IPS DF 6.9 (cell line): Measurements from ENCODE around the gene EPO.

ENCODE experiments used
- DNase-seq: peaks from one replicate; pipeline ENCODE4 v3.0.0-alpha.2; 2013; ENCODE audit warnings: low read depth, low spot score
- H3K27ac ChIP-seq: one replicate; pipeline ENCODE4 v1.5.1; 2013; ENCODE audit warnings: low read length, control low read depth
- H3K27me3 ChIP-seq: 2 replicates; pipeline ENCODE4 v1.6.1; 2013; ENCODE audit warnings: mild to moderate bottlenecking, low read length; ENCODE audit not compliant: control insufficient read depth, insufficient read depth
- H3K36me3 ChIP-seq: 2 replicates; pipeline ENCODE4 v1.6.1; 2013; ENCODE audit warnings: low read length; ENCODE audit not compliant: control insufficient read depth, insufficient read depth
- H3K4me1 ChIP-seq: 2 replicates; pipeline ENCODE4 v1.6.1; 2013; ENCODE audit warnings: low read length; ENCODE audit not compliant: control insufficient read depth, insufficient read depth
- H3K4me3 ChIP-seq: 2 replicates; pipeline ENCODE4 v1.5.1; 2013; ENCODE audit warnings: mild to moderate bottlenecking, low read length
- H3K9me3 ChIP-seq: 2 replicates; pipeline ENCODE4 v1.6.1; 2013; ENCODE audit warnings: low read length, inconsistent platforms; ENCODE audit not compliant: control insufficient read depth, insufficient read depth
- WGBS: extraction: QIAGEN DNeasy Blood & Tissue Kit; methylation state at CpG from one replicate; pipeline ENCODE4 v1.1.7; 2013; ENCODE audit warnings: mixed read lengths, missing lambda C conversion rate; ENCODE audit not compliant: insufficient read length, insufficient coverage; 5-methylcytosine and 5-hydroxymethylcytosine counted together

The EPO gene

DNA sequence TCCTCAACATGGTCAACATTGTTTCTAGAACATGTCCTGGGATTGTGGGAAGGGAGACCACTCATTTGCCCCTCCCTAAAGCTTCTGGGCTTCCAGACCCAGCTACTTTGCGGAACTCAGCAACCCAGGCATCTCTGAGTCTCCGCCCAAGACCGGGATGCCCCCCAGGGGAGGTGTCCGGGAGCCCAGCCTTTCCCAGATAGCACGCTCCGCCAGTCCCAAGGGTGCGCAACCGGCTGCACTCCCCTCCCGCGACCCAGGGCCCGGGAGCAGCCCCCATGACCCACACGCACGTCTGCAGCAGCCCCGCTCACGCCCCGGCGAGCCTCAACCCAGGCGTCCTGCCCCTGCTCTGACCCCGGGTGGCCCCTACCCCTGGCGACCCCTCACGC, at the start of gene EPO:
Gene EPO (plus strand): TSS at position 190 of the 392 bp plus-strand sequence. CDS start 513 bp downstream, outside the sequence.
- no peaks in the 10 kb centered on the region for H3K9me3 ChIP-seq
- peaks cover 11% of the 10 kb centered on the region; the same call in 1 of the 2 replicates for H3K27me3 ChIP-seq
- DNase-seq = no peak
- H3K4me1 ChIP-seq = no peaks in the 10 kb centered on the region
- H3K4me3 ChIP-seq = peak within 1 kb of the TSS; percentile 54; the same call in 1 of the 2 replicates
- H3K36me3 ChIP-seq = no peaks in the 10 kb centered on the region
- no CpG with 5 or more reads among the region's 21 CpGs for WGBS
- no peak within 1 kb of the TSS for H3K27ac ChIP-seq

DNA sequence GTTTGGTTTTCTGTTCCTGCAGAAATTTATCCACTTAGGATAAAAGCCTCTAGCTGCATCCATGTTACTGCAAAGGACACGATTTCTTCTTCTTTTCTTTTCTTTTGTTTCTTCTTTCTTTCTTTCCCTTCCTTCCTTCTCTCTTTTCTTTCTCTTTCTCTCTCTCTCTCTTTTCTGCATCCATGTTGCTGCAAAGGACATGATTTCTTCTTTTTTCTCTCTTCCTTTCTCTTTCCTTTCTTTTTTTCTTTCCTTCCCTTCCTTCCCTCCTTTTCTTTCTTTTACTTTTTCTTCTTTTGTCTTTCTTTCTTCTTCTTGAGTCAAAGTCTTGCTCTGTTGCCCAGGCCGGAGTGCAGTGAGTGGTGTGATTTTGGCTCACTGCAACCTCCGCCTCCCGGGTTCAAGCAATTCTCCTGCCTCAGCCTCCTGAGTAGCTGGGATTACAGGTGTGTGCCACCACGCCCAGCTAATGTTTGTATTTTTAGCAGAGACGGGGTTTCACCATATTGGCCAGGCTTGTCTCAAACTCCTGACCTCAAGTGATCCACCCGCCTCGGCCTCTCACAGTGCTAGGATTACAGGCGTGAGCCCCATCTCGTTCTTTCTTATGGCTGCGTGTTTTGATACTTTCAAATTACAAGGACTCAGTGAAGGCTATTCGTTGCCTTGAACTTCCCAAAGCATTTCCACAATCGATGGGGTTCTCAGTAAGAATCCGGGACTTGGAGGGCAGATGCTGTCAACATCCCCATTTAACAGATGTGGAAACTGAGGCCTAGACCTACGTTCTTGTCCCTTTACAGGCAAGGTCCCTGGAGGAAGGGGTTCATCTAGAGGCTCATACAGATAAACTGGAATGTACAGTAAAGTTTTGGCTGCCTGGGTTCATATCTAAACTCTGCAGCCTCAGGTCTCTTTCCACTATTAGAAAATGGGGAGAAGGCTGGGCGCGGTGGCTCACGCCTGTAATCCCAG, 48.6 kb upstream of the EPO start:
- no peaks in the 10 kb centered on the region for H3K4me1 ChIP-seq
- no CpG with 5 or more reads among the region's 18 CpGs for WGBS
- no peak for DNase-seq
- H3K4me3 ChIP-seq = no peak overlapping the region
- no peaks in the 10 kb centered on the region for H3K9me3 ChIP-seq
- peaks cover 2% of the 10 kb centered on the region; the same call in 1 of the 2 replicates for H3K36me3 ChIP-seq
- 0 out of 2 replicates have a peak, but pooled peaks cover 1% of the 10 kb centered on the region for H3K27me3 ChIP-seq
- no peak overlapping the region for H3K27ac ChIP-seq

DNA sequence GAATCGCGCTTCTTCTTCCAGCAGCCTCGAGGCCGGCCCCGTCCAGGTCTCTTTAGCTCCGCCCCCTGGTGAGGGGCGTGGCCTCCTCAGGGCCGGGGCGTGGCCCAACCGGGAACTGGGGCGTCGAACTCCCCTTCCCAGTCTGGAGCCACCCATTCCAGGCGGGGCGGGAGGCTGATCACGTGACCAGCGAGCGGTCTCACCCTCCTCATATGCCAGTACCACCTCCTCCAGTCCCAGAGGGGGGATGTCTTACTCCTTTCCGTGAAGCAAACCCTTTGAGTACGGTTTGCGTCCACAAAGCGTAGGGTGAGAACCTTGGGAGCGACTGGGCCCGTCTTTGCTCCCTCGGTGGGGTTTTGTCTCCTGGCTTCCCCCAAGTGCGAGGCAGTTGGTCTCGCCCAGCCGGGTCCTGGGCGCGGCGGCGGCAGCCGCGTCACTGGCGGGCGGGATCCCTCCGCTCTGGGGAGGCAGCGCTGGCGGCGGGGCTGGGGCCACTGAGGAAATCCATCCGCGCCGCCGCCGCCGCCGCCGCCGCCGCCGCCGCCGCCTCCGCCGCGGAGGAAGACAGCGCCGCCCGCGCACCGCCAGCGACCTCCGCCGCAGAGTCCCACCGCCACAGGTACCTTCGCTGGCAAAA, 46.8 kb upstream of the EPO start, which contains the start of gene GNB2:
Gene GNB2 (plus strand): TSS at position 439 of the 640 bp plus-strand sequence. CDS start 2,526 bp downstream, outside the sequence.
- Histone ChIP-seq H3K9me3 (no peaks in the 10 kb centered on the region), H3K36me3 (peaks cover 15% of the 10 kb centered on the region), H3K4me3 (peak within 1 kb of the TSS; percentile 79), H3K27me3 (0 out of 2 replicates have a peak, but pooled peaks cover 1% of the 10 kb centered on the region), H3K4me1 (no peaks in the 10 kb centered on the region), H3K27ac (no peak within 1 kb of the TSS)
- DNase-seq = peak; percentile 84
- no CpG with 5 or more reads among the region's 65 CpGs for WGBS

DNA sequence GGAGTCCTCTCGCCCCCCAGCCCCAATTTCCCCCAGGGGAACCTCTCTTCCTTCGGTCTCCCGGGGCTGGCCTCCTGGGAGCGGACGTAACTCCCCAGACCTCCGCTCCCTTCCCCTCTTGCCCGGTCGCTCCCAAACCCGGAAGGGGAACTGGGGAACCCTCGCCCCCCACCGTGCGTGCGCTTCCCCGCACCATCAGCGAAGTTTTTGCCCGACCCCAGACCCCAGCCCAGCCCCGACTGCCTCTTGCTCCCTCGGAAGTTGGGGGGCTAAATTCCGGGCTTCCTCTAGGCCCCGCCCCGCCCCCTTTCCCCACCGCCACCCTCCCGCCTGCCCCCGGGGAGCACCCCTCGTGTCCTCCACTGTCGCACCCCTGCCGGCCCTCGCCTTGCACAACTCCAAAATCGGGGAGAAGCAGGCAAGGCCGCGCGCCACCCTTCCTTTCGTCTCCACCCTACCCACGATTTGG, 46.3 kb upstream of the EPO start:
- H3K27ac ChIP-seq = no peak overlapping the region
- DNase-seq = no peak
- H3K36me3 ChIP-seq = peaks cover 17% of the 10 kb centered on the region
- H3K27me3 ChIP-seq = 0 out of 2 replicates have a peak, but pooled peaks cover 1% of the 10 kb centered on the region
- H3K9me3 ChIP-seq = no peaks in the 10 kb centered on the region
- no peaks in the 10 kb centered on the region for H3K4me1 ChIP-seq
- peak overlapping the region; percentile 79 for H3K4me3 ChIP-seq
- no CpG with 5 or more reads among the region's 34 CpGs for WGBS

DNA sequence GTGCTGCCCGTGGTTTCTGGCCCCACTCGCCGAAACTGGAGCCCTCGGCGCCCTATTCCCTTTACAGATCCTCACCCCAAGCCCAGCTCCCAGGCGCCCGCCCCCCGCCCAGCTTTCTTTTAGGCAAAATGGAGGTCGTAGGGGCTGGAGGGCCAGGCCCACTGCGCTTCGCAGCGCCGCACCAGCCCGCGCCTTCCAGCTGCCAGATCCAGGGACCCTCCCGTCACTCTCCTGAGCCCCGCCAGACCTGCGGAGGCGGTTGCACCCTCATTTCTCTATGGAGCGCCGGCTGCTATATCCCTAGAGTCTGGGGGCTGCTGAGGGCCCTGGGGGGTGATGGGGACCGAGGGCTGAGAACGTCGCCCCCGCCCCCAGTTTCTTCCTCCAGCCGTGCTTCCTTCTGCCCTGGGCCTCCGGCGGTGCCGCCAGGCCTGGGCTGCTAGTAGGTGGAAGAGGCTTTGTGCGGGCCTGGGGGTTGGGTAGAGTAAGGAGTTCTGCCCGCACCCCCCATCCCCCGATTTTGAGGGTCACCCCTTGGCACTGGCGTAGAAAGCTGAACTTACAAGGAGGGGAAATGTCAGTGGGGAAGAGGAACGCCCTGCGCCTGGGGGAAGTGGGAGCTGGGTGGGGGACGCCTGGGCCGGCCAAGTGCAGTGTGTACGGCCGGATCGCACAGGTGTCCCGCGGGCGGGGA, 45.7 kb upstream of the EPO start:
- Histone ChIP-seq H3K27ac (no peak overlapping the region), H3K27me3 (0 out of 2 replicates have a peak, but pooled peaks cover 1% of the 10 kb centered on the region), H3K4me3 (peak overlapping the region; percentile 79; the same call in 1 of the 2 replicates), H3K4me1 (no peaks in the 10 kb centered on the region), H3K9me3 (no peaks in the 10 kb centered on the region), H3K36me3 (peaks cover 17% of the 10 kb centered on the region)
- WGBS = no CpG with 5 or more reads among the region's 43 CpGs
- DNase-seq = no peak

DNA sequence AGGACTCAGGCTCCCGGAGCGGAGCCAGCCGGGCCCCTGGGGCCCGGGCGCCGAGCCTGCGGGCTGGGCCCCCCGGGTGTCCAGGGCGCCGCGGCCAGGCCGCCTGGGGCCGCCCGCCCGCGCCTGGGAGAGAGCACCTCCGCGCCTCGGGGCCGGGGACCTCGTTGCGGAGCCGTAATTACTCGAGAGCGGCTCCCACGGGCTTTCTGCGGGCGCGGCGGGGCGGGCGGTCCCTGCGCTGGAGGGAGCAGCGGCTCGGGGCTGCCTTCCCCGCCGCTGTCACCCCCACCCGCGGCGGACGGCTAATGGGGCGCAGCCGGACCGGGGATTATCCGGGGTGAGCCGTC, 45.2 kb upstream of the EPO start:
- Histone ChIP-seq H3K27ac (no peak overlapping the region), H3K4me1 (no peaks in the 10 kb centered on the region), H3K27me3 (0 out of 2 replicates have a peak, but pooled peaks cover 1% of the 10 kb centered on the region), H3K9me3 (no peaks in the 10 kb centered on the region), H3K36me3 (peaks cover 17% of the 10 kb centered on the region), H3K4me3 (peak overlapping the region; percentile 79; the same call in 1 of the 2 replicates)
- no CpG with 5 or more reads among the region's 46 CpGs for WGBS
- DNase-seq = no peak

DNA sequence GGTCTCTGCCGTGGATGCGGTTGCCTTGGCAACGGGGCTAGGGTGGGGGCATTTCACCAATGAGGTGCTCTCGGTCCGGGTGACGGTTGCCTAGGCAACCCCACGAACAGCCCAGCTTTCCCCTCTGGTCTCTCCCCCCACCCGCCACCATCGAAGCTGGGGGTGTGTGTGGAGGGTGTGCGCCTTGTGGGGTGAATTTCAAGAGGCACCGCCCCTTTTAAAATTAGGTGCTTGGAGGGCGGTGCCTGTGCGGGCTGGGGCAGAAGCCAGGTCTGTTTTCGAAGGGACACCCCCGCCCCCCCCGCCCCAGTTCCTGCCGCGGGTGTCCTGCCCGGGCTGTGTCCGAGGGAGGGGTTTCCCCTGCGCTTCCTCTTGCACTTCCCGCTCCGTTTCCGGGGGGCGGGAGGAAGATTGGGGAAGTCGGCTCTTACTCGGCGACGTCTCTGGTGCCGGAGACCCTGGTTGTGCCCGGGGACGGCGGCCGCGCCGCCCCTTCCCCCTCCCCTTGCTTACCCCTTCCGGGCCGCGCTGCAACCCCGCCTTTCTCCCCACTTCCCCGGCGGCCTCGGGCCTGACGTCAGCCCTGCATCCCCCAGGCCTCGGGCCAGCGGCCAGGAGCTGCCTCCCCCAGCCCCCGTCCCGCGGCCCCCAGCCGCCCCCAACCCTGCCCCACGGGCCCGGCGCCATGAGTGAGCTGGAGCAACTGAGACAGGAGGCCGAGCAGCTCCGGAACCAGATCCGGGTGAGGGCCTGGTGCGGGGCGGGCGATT, 44.5 kb upstream of the EPO start:
- Histone ChIP-seq H3K9me3 (no peaks in the 10 kb centered on the region), H3K27ac (no peak overlapping the region), H3K36me3 (peaks cover 19% of the 10 kb centered on the region), H3K4me3 (peak overlapping the region; percentile 43; the same call in 1 of the 2 replicates), H3K27me3 (0 out of 2 replicates have a peak, but pooled peaks cover 1% of the 10 kb centered on the region), H3K4me1 (no peaks in the 10 kb centered on the region)
- no CpG with 5 or more reads among the region's 59 CpGs for WGBS
- DNase-seq = no peak

DNA sequence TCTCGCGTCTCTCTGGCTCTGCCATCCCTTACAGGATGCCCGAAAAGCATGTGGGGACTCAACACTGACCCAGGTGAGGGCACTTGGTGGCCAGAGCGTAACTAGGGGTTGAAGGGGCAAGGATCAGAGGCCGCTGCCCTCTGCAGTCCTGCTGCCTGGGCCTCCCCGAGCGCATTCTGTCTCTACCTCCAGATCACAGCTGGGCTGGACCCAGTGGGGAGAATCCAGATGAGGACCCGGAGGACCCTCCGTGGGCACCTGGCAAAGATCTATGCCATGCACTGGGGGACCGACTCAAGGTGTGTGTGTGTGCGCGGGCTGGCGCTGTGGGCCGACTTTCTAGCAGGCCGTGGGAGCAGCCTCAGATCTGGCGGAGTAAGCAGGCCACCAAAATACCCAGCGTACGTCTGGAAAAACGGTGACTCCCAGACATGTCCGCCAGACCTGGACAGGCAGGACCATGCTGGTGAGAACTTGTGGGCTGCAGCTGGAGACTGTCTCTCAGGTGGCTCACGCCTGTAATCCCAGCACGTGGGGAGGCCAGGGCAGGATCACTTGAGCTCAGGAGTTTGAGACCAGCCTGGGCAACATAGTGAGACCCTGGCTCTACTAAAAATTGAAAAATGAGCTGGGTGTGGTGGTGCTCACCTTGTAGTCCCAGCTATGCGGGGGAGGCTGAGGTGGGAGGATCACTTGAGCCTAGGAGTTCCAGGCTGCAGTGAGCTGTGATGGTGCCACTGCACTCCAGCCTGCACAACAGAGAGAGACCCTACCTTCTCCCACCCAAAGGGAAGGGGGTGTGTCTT, 43.6 kb upstream of the EPO start:
- no peak for DNase-seq
- no CpG with 5 or more reads among the region's 23 CpGs for whole genome bisulfite sequencing
- H3K27ac ChIP-seq = no peak overlapping the region
- no peaks in the 10 kb centered on the region for H3K9me3 ChIP-seq
- H3K4me3 ChIP-seq = no peak overlapping the region; the same call in 1 of the 2 replicates
- peaks cover 26% of the 10 kb centered on the region for H3K36me3 ChIP-seq
- no peaks in the 10 kb centered on the region for H3K4me1 ChIP-seq
- 0 out of 2 replicates have a peak, but pooled peaks cover 1% of the 10 kb centered on the region for H3K27me3 ChIP-seq
